Activated CD8-positive, alpha-beta memory T cell treated with anti-CD3 and anti-CD28 coated beads for 4 hours (primary cell): ENCODE results near the gene ATG2A.

Source experiments
- DNase-seq, 2 donors: peaks; one replicate each; pipeline ENCODE4 v3.0.0-alpha.2; 2020; ENCODE audit warnings: low read depth in 2 of 2

The ATG2A gene

GRCh38 chr11:64885367-64886286, 31.4 kb downstream of the ATG2A start:
- DNase-seq = no peak

GRCh38 chr11:64884019-64884418, 33.0 kb downstream of the ATG2A start:
- no peak for DNase-seq

- DNase-seq = no peak
Observed at GRCh38 chr11:64883575-64883974, 33.4 kb downstream of the ATG2A start.

- DNase-seq = no peak
Observed at GRCh38 chr11:64882243-64882642, 34.8 kb downstream of the ATG2A start.

- no peak for DNase-seq
Observed at GRCh38 chr11:64881476-64881875, 35.5 kb downstream of the ATG2A start.

GRCh38 chr11:64880240-64881001, 36.6 kb downstream of the ATG2A start:
- no peak for DNase-seq

- no peak for DNase-seq
Observed at GRCh38 chr11:64879244-64879900, 37.6 kb downstream of the ATG2A start.

- peak; percentile 99 to 100 for DNase-seq
Observed at GRCh38 chr11:64878494-64879243, 38.3 kb downstream of the ATG2A start, which contains the start of gene EHD1. Gene EHD1 (minus strand): TSS chr11:64878621. CDS start chr11:64878464, 157 bp downstream.

GRCh38 chr11:64878223-64878493, 38.9 kb downstream of the ATG2A start:
- DNase-seq = no peak

GRCh38 chr11:64877390-64878222, 39.4 kb downstream of the ATG2A start:
- DNase-seq = no peak

GRCh38 chr11:64876835-64877341, 40.1 kb downstream of the ATG2A start:
- no peak for DNase-seq

GRCh38 chr11:64876229-64876750, 40.7 kb downstream of the ATG2A start:
- DNase-seq = no peak

GRCh38 chr11:64875369-64876228, 41.4 kb downstream of the ATG2A start:
- no peak for DNase-seq

GRCh38 chr11:64874308-64875240, 42.4 kb downstream of the ATG2A start:
- no peak for DNase-seq

GRCh38 chr11:64872790-64873488, 44.1 kb downstream of the ATG2A start:
- DNase-seq = no peak

- no peak for DNase-seq
Observed at GRCh38 chr11:64871492-64871891, 45.5 kb downstream of the ATG2A start.

- no peak for DNase-seq
Observed at GRCh38 chr11:64870893-64871466, 46.0 kb downstream of the ATG2A start.
